ENCODE results near the gene FNDC3B. TPM values are rescaled to one million over a fixed set of nuclear protein-coding genes. Genes with fewer than 3 reads are reported as not detected.

FNDC3B gene
- total and polyA plus RNA-seq, 4 donors: 23.3 to 74.2 (median 32.9) TPM

GRCh38 chr3:172080503-172080902 is 41.1 kb downstream of the FNDC3B start:
- H3K36me3 ChIP-seq (ENCODE audit: control insufficient read depth in 4 of 4, insufficient read depth in 3 of 4, low read depth in 1 of 4, low read length in 3 of 4): peaks cover 0 to 11% (median 2%) of the 10 kb centered on the region in 4 donors
- H3K4me1 ChIP-seq (ENCODE audit: control insufficient read depth in 4 of 4, insufficient read depth in 4 of 4, low read length in 3 of 4): peaks cover 8 to 62% (median 33%) of the 10 kb centered on the region in 4 donors
- no peaks in the 10 kb centered on the region for H3K9me3 ChIP-seq (ENCODE audit: control insufficient read depth in 4 of 4, low read length in 3 of 4)
- no peaks in the 10 kb centered on the region for H3K27me3 ChIP-seq (ENCODE audit: control insufficient read depth in 4 of 4, insufficient read depth in 4 of 4, low read length in 3 of 4)
- TF ChIP-seq HNF4A (conservative IDR thresholded peaks at IDR 0.05): peak; percentile 79 to 83
- no peak for TF ChIP-seq ZBTB33 (IDR thresholded peaks at IDR 0.05)
- TF ChIP-seq EGR1 (IDR thresholded peaks at IDR 0.05; ENCODE audit: low read depth in 2 of 2): no peak
- peak; percentile 28 for TF ChIP-seq YY1 (IDR thresholded peaks at IDR 0.05)
- TF ChIP-seq NR2F2 (IDR thresholded peaks at IDR 0.05): no peak
- no peak for TF ChIP-seq ATF3 (IDR thresholded peaks at IDR 0.05)
- peak in 1 of 2 donors; percentile 54 for TF ChIP-seq RAD21 (IDR thresholded peaks at IDR 0.05)
- no peak for TF ChIP-seq TAF1 (conservative IDR thresholded peaks at IDR 0.05)
- TF ChIP-seq CTCF (IDR thresholded peaks at IDR 0.05; ENCODE audit: low read depth, low read length, missing input control): no peak
- TF ChIP-seq JUND (IDR thresholded peaks at IDR 0.05): peak in 1 of 2 donors; percentile 16
- no peak for TF ChIP-seq GABPA (IDR thresholded peaks at IDR 0.05 in 1 of 2, conservative IDR thresholded peaks at IDR 0.05 in 1 of 2)
- TF ChIP-seq MAX (IDR thresholded peaks at IDR 0.05): peak; percentile 21
- peak; percentile 86 for TF ChIP-seq FOXA2 (IDR thresholded peaks at IDR 0.05)
- TF ChIP-seq RXRA (IDR thresholded peaks at IDR 0.05): peak; percentile 46 to 58
- peak; percentile 27 for TF ChIP-seq HNF4G (IDR thresholded peaks at IDR 0.05)
- TF ChIP-seq FOXA1 (IDR thresholded peaks at IDR 0.05): peak; percentile 58
- TF ChIP-seq REST (IDR thresholded peaks at IDR 0.05): peak; percentile 18
- peak; percentile 66 for TF ChIP-seq SP1 (IDR thresholded peaks at IDR 0.05)
- no peak for DNase-seq (ENCODE audit: low spot score)
- 38% methylated on average over 1 of the region's 1 CpG for WGBS
- no peak overlapping the region for H3K9ac ChIP-seq (ENCODE audit: low read depth in 1 of 2, low read length in 2 of 2)
- no peak overlapping the region for H3K4me3 ChIP-seq (ENCODE audit: low read depth in 1 of 3, low read length in 3 of 3)
- H3K27ac ChIP-seq (ENCODE audit: low read depth in 1 of 2, low read length in 2 of 2): peak overlapping the region in 1 of 2 donors; percentile 37

Data from liver (tissue), 9 donors.